GM21786 (cell line): ENCODE results near the gene KLK1.
"Not testable (repeated sequence)": the region's sequence is repeated elsewhere in the genome, so short reads cannot be mapped to it uniquely, and the experiment has no call there.

ENCODE experiments used
- ATAC-seq: cut with Tn5 transposase; IDR thresholded peaks from one replicate; pipeline ENCODE4 v1.9.1; 2021; ENCODE audit not compliant: unreplicated experiment

Gene KLK1

GRCh38 chr19:50770164-50770563, 53.4 kb downstream of the KLK1 start, which contains the start of gene GPR32:
TSS of gene GPR32 (plus strand) at chr19:50770464. CDS start at chr19:50770601, 137 bp downstream.
- not testable (repeated sequence) for ATAC-seq
